ENCODE results near the gene TRIM43.
A peak's percentile ranks its signal among the peaks of the same experiment; 100 is the strongest.
"Not testable (repeated sequence)": the region's sequence is repeated elsewhere in the genome, so short reads cannot be mapped to it uniquely, and the experiment has no call there.

The TRIM43 gene

GRCh38 chr2:95592973-95593372 is 1.2 kb downstream of the TRIM43 start:
- not testable (repeated sequence) for H3K4me3 ChIP-seq; DNase-seq (ENCODE audit: low spot score)

GRCh38 chr2:95595012-95595411 is 3.2 kb downstream of the TRIM43 start:
- not testable (repeated sequence) for DNase-seq (ENCODE audit: low spot score); H3K4me3 ChIP-seq; H3K27ac ChIP-seq

More at GRCh38 chr2:95592973-95593372, 1.2 kb downstream of the TRIM43 start:
- not testable (repeated sequence) for H3K27ac ChIP-seq

GRCh38 chr2:95601301-95601700 is 9.5 kb downstream of the TRIM43 start:
- DNase-seq (ENCODE audit: low spot score); H3K4me3 ChIP-seq; H3K27ac ChIP-seq: not testable (repeated sequence)

- not testable (repeated sequence) for DNase-seq (ENCODE audit: low spot score); H3K4me3 ChIP-seq; H3K27ac ChIP-seq
Observed at GRCh38 chr2:95602146-95602545, 10.3 kb downstream of the TRIM43 start.

- not testable (repeated sequence) for H3K27ac ChIP-seq; H3K4me3 ChIP-seq; DNase-seq (ENCODE audit: low spot score)
Observed at GRCh38 chr2:95608356-95608755, 16.6 kb downstream of the TRIM43 start.

- not testable (repeated sequence) for DNase-seq (ENCODE audit: low spot score); H3K4me3 ChIP-seq; H3K27ac ChIP-seq
Observed at GRCh38 chr2:95609764-95610163, 18.0 kb downstream of the TRIM43 start.

GRCh38 chr2:95613048-95613447 is 21.2 kb downstream of the TRIM43 start:
- not testable (repeated sequence) for H3K4me3 ChIP-seq; DNase-seq (ENCODE audit: low spot score)

GRCh38 chr2:95622728-95623127 is 30.9 kb downstream of the TRIM43 start:
- H3K27ac ChIP-seq; H3K4me3 ChIP-seq; DNase-seq (ENCODE audit: low spot score): not testable (repeated sequence)

More at GRCh38 chr2:95613048-95613447, 21.2 kb downstream of the TRIM43 start:
- not testable (repeated sequence) for H3K27ac ChIP-seq

- DNase-seq (ENCODE audit: low spot score); H3K4me3 ChIP-seq; H3K27ac ChIP-seq: not testable (repeated sequence)
Observed at GRCh38 chr2:95630987-95631386, 39.2 kb downstream of the TRIM43 start.

GRCh38 chr2:95633626-95634259 is 41.9 kb downstream of the TRIM43 start:
- H3K4me3 ChIP-seq; H3K27ac ChIP-seq; DNase-seq (ENCODE audit: low spot score): not testable (repeated sequence)

GRCh38 chr2:95640515-95641288 is 48.9 kb downstream of the TRIM43 start:
- H3K27ac ChIP-seq; DNase-seq (ENCODE audit: low spot score); H3K4me3 ChIP-seq: not testable (repeated sequence)

GRCh38 chr2:95641289-95641575 is 49.4 kb downstream of the TRIM43 start:
- not testable (repeated sequence) for DNase-seq (ENCODE audit: low spot score)

GRCh38 chr2:95641787-95642186 is 50.0 kb downstream of the TRIM43 start:
- H3K4me3 ChIP-seq; DNase-seq (ENCODE audit: low spot score); H3K27ac ChIP-seq: not testable (repeated sequence)

More at GRCh38 chr2:95641289-95641575, 49.4 kb downstream of the TRIM43 start:
- not testable (repeated sequence) for H3K4me3 ChIP-seq, H3K27ac ChIP-seq

GRCh38 chr2:95642360-95642759 is 50.6 kb downstream of the TRIM43 start:
- not testable (repeated sequence) for DNase-seq (ENCODE audit: low spot score); H3K27ac ChIP-seq; H3K4me3 ChIP-seq

GRCh38 chr2:95642951-95643350 is 51.1 kb downstream of the TRIM43 start:
- DNase-seq (ENCODE audit: low spot score); H3K27ac ChIP-seq: not testable (repeated sequence)

GRCh38 chr2:95645312-95645711 is 53.5 kb downstream of the TRIM43 start:
- not testable (repeated sequence) for DNase-seq (ENCODE audit: low spot score); H3K4me3 ChIP-seq; H3K27ac ChIP-seq

More at GRCh38 chr2:95642951-95643350, 51.1 kb downstream of the TRIM43 start:
- not testable (repeated sequence) for H3K4me3 ChIP-seq

- DNase-seq (ENCODE audit: low spot score); H3K27ac ChIP-seq; H3K4me3 ChIP-seq: not testable (repeated sequence)
Observed at GRCh38 chr2:95646274-95646994, 54.6 kb downstream of the TRIM43 start.

GRCh38 chr2:95648894-95649544 is 57.2 kb downstream of the TRIM43 start:
- DNase-seq (ENCODE audit: low spot score), result peak; percentile 5
- H3K4me3 ChIP-seq, result not testable (repeated sequence)

More at GRCh38 chr2:95648894-95649544, 57.2 kb downstream of the TRIM43 start:
- not testable (repeated sequence) for H3K27ac ChIP-seq
